Measurements from ENCODE around the gene CST2. TPM values are rescaled to one million over a fixed set of nuclear protein-coding genes. Genes with fewer than 3 reads are reported as not detected.
"Not testable (repeated sequence)": the region's sequence is repeated elsewhere in the genome, so short reads cannot be mapped to it uniquely, and the experiment has no call there.

The CST2 gene
- total RNA-seq, 2 experiments from 2014 or later = not detected

DNA sequence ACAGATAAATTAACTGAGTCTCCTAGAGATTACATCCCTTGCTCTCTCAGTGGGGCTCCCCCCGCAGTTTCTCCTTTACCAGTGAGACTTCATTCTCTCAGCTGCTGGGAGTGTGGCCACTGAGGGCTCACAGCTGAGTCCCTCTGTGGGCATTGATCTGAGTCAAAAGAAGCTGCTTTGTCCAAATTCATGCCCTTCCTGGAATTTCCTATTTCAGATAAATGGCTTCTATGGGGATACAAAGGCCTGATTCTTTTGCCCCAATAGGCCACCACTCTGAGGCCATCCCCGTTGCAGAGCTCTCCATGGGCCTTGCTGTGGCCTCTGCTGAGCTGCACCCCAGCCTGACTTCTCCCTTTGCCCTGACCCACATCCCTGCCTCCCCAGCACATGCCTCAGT is 43.0 kb upstream of the CST2 start:
- no peak for ATAC-seq (ENCODE audit: poor library complexity)
- POLR2A ChIA-PET = no interaction called here
- H3K4me3 ChIP-seq (ENCODE audit: low read length) = no peak overlapping the region

GRCh38 chr20:23868321-23868720 is 41.8 kb upstream of the CST2 start:
- Mint-ChIP-seq H3K27me3 (peaks cover 5% of the 10 kb centered on the region), H3K4me1 (ENCODE audit: low read depth) (peaks cover 19% of the 10 kb centered on the region), H3K27ac (no peak overlapping the region), H3K9me3 (no peaks in the 10 kb centered on the region), H3K36me3 (ENCODE audit: low read depth) (no peaks in the 10 kb centered on the region), H3K4me3 (no peak overlapping the region)
- Histone ChIP-seq H3K4me1 (ENCODE audit: insufficient read depth, low read length) (peaks cover 6% of the 10 kb centered on the region), H3K4me3 (ENCODE audit: low read length) (no peak overlapping the region), H3K36me3 (ENCODE audit: insufficient read depth, low read length) (no peaks in the 10 kb centered on the region), H3K27ac (ENCODE audit: low read depth in 1 of 2, low read length in 2 of 2) (no peak overlapping the region), H3K9me3 (ENCODE audit: control insufficient read depth in 1 of 2, insufficient read depth in 1 of 2, low read length in 2 of 2) (no peaks in the 10 kb centered on the region), H3K27me3 (ENCODE audit: control insufficient read depth in 1 of 2, insufficient read depth in 2 of 2, low read length in 2 of 2) (peaks cover 0 to 4% of the 10 kb centered on the region in 2 experiments)
- ATAC-seq (ENCODE audit: poor library complexity) (no peak), DNase-seq (no peak)
- intact Hi-C loops (cut with DNase I, micrococcal nuclease) = no loop called here
- TF ChIP-seq, protein P1, sequence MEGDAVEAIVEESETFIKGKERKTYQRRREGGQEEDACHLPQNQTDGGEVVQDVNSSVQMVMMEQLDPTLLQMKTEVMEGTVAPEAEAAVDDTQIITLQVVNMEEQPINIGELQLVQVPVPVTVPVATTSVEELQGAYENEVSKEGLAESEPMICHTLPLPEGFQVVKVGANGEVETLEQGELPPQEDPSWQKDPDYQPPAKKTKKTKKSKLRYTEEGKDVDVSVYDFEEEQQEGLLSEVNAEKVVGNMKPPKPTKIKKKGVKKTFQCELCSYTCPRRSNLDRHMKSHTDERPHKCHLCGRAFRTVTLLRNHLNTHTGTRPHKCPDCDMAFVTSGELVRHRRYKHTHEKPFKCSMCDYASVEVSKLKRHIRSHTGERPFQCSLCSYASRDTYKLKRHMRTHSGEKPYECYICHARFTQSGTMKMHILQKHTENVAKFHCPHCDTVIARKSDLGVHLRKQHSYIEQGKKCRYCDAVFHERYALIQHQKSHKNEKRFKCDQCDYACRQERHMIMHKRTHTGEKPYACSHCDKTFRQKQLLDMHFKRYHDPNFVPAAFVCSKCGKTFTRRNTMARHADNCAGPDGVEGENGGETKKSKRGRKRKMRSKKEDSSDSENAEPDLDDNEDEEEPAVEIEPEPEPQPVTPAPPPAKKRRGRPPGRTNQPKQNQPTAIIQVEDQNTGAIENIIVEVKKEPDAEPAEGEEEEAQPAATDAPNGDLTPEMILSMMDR (IDR thresholded peaks at IDR 0.05) = no peak
- ChIA-PET POLR2A (no interaction called here), CTCF (no interaction called here)

More for the DNA sequence above, 43.0 kb upstream of the CST2 start:
- H3K4me1 ChIP-seq (ENCODE audit: insufficient read depth, low read length) = peaks cover 17% of the 10 kb centered on the region
- intact Hi-C loops (cut with DNase I, micrococcal nuclease) = no loop called here
- Mint-ChIP-seq H3K27me3 (peaks cover 5% of the 10 kb centered on the region), H3K4me1 (ENCODE audit: low read depth) (peaks cover 31% of the 10 kb centered on the region), H3K36me3 (ENCODE audit: low read depth) (no peaks in the 10 kb centered on the region), H3K4me3 (no peak overlapping the region), H3K9me3 (no peaks in the 10 kb centered on the region), H3K27ac (no peak overlapping the region)
- no peaks in the 10 kb centered on the region for H3K9me3 ChIP-seq (ENCODE audit: control insufficient read depth in 1 of 2, insufficient read depth in 1 of 2, low read length in 2 of 2)
- H3K27me3 ChIP-seq (ENCODE audit: control insufficient read depth in 1 of 2, insufficient read depth in 2 of 2, low read length in 2 of 2) = peaks cover 0 to 4% of the 10 kb centered on the region in 2 experiments
- TF ChIP-seq, protein P1 (IDR thresholded peaks at IDR 0.05) = no peak
- no peak overlapping the region for H3K27ac ChIP-seq (ENCODE audit: low read depth in 1 of 2, low read length in 2 of 2)
- CTCF ChIA-PET = no interaction called here
- no peaks in the 10 kb centered on the region for H3K36me3 ChIP-seq (ENCODE audit: insufficient read depth, low read length)
- DNase-seq = no peak

GRCh38 chr20:23867152-23867776 is 40.7 kb upstream of the CST2 start:
- H3K9me3 ChIP-seq (ENCODE audit: control insufficient read depth in 1 of 2, insufficient read depth in 1 of 2, low read length in 2 of 2) = no peaks in the 10 kb centered on the region
- ATAC-seq (ENCODE audit: poor library complexity) (no peak), DNase-seq (no peak)
- no peaks in the 10 kb centered on the region for H3K36me3 ChIP-seq (ENCODE audit: insufficient read depth, low read length)
- no peak overlapping the region for H3K4me3 ChIP-seq (ENCODE audit: low read length)
- CTCF ChIA-PET = no interaction called here
- POLR2A ChIA-PET = no interaction called here
- Mint-ChIP-seq H3K27me3 (peaks cover 5% of the 10 kb centered on the region), H3K4me3 (no peak overlapping the region), H3K4me1 (ENCODE audit: low read depth) (peaks cover 8% of the 10 kb centered on the region), H3K36me3 (ENCODE audit: low read depth) (no peaks in the 10 kb centered on the region), H3K27ac (no peak overlapping the region), H3K9me3 (no peaks in the 10 kb centered on the region)
- TF ChIP-seq, protein P1 (IDR thresholded peaks at IDR 0.05) = no peak
- no peak overlapping the region for H3K27ac ChIP-seq (ENCODE audit: low read depth in 1 of 2, low read length in 2 of 2)
- H3K27me3 ChIP-seq (ENCODE audit: control insufficient read depth in 1 of 2, insufficient read depth in 2 of 2, low read length in 2 of 2) = peaks cover 0 to 4% of the 10 kb centered on the region in 2 experiments
- intact Hi-C loops (cut with DNase I, micrococcal nuclease) = no loop called here
- H3K4me1 ChIP-seq (ENCODE audit: insufficient read depth, low read length) = peaks cover 2% of the 10 kb centered on the region

GRCh38 chr20:23860771-23861170 is 34.2 kb upstream of the CST2 start:
- not testable (repeated sequence) for H3K27ac Mint-ChIP-seq, H3K9me3 Mint-ChIP-seq, H3K27me3 Mint-ChIP-seq

More at GRCh38 chr20:23860771-23861170, 34.2 kb upstream of the CST2 start:
- POLR2A ChIA-PET; intact Hi-C loops (cut with DNase I, micrococcal nuclease); H3K4me3 ChIP-seq (ENCODE audit: low read length); H3K9me3 ChIP-seq (ENCODE audit: control insufficient read depth in 1 of 2, insufficient read depth in 1 of 2, low read length in 2 of 2); CTCF ChIA-PET; DNase-seq; H3K4me1 Mint-ChIP-seq (ENCODE audit: low read depth); H3K27ac ChIP-seq (ENCODE audit: low read depth in 1 of 2, low read length in 2 of 2); H3K4me1 ChIP-seq (ENCODE audit: insufficient read depth, low read length); H3K36me3 ChIP-seq (ENCODE audit: insufficient read depth, low read length); H3K27me3 ChIP-seq (ENCODE audit: control insufficient read depth in 1 of 2, insufficient read depth in 2 of 2, low read length in 2 of 2); ATAC-seq (ENCODE audit: poor library complexity); H3K4me3 Mint-ChIP-seq; H3K36me3 Mint-ChIP-seq (ENCODE audit: low read depth): not testable (repeated sequence)
